ENCODE results near the gene PLEKHA8. TPM values are rescaled to one million over a fixed set of nuclear protein-coding genes. Genes with fewer than 3 reads are reported as not detected.
A peak's percentile ranks its signal among the peaks of the same experiment; 100 is the strongest.

The PLEKHA8 gene
- polyA plus RNA-seq, 6 donors from 2014 or later: 1.1 to 4.1 (median 3.1) TPM

DNA sequence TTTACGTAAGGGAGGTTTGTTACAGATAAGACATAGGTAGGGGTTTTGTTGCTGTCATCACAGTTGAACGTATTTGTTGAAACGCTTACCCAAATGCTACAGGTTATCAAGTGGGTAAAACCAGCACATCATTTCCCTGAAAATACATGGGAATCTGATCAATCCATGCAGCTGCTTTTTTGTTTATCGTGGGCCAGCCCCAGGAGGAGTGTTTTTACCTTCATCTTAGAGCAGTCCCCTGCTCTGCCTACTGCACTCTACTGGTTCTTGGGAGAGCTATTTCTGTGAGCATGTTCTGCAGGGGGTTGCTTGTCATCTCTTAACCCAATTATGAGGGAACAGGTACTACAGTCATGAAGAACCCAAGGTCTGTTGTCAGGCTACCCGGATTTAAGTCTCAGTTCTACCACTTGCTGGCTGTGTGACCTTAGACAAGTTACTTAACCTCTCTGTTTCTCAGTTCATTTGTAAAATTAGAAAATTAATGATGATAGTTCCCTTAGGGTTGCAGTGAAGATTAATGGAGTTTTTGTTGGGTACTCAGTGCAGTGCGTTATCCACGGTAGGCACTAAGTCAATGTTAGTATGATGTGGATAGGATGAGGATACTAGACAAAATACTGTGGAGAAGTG, 121.5 kb downstream of the PLEKHA8 start:
- Mint-ChIP-seq H3K4me1 (peaks cover 0 to 9% (median 3%) of the 10 kb centered on the region in 3 donors), H3K27ac (peak overlapping the region in 2 of 6 donors; percentile 60 to 72), H3K4me3 (peak overlapping the region in 2 of 8 donors; percentile 77 to 87), H3K27me3 (no peaks in the 10 kb centered on the region), H3K9me3 (no peaks in the 10 kb centered on the region), H3K36me3 (no peaks in the 10 kb centered on the region)
- DNase-seq: no peak
- no peak for ATAC-seq (ENCODE audit: low read depth in 2 of 2)

DNA sequence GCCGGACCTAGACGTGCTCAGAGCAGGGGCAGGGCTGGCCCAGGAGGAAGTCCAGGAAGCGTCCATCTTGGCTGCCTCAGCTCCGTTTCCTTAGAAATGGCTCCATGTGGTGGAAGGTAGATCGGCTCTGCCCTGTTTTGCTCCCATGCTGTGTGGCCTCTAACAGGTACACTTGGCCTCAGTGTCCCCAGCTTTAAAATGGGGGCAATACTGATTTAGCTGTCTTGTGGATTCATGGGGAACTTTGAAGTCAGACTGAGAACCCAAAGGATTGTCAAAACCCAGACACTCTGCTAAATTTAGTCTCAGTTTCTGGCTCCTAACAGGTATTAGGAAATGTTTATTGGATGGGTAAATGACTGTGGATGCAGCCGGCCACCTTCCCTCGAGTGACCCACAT, 122.5 kb downstream of the PLEKHA8 start:
- Mint-ChIP-seq H3K36me3 (no peaks in the 10 kb centered on the region), H3K4me3 (no peak overlapping the region), H3K4me1 (peaks cover 0 to 9% (median 2%) of the 10 kb centered on the region in 3 donors), H3K27me3 (peaks cover 0 to 4% (median 0%) of the 10 kb centered on the region in 3 donors), H3K9me3 (no peaks in the 10 kb centered on the region), H3K27ac (no peak overlapping the region)
- no peak for ATAC-seq (ENCODE audit: low read depth in 2 of 2)
- DNase-seq: no peak

DNA sequence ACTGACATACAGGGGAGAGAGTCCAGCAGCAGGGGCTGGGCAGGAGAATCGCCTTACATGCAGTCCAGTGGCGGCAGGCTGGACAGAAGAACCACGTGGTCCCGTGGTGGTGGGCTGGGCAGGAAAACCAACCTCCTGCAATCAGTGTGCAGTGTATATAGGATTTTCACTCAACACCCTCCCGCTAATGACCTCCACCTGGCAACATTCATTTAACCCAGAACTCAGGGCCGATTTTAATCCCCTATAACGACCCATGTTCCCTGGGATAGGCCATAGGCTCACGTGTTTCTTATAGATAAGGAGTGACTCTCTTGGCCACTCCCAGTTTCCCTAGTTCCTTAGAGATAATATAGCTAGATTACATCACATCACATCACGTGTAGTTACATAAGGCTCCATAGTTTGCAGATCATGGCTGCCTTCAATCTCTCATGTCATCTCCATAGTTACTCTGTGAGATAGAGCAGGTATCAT, 125.9 kb downstream of the PLEKHA8 start:
- peaks cover 0 to 4% (median 0%) of the 10 kb centered on the region in 3 donors for H3K27me3 Mint-ChIP-seq
- no peak for ATAC-seq (ENCODE audit: low read depth in 2 of 2)

DNA sequence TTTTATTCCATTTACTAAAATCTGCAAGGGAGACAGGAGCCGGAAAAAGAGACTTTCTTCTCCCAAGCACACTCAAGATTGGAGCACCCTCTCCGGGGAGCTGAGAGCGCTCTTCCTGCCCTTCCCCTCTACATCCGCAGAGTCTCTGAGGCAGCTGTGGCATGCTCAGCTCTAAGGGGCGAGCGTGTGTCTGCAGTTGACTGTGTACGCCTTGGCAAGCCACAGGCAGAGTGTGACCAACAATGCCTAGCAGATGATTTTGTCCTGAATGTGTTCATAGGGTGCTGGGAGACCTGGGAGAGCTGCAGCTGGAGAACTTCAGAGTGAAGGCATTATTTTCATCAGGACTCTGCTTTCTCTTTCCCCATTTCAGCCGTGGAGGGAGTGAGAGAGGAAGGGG, 127.3 kb downstream of the PLEKHA8 start:
- Mint-ChIP-seq H3K27me3 (peaks cover 0 to 4% (median 0%) of the 10 kb centered on the region in 3 donors), H3K36me3 (no peaks in the 10 kb centered on the region), H3K4me3 (no peak overlapping the region), H3K27ac (no peak overlapping the region), H3K9me3 (no peaks in the 10 kb centered on the region), H3K4me1 (peaks cover 17 to 19% (median 18%) of the 10 kb centered on the region in 3 donors)
- no peak for DNase-seq
- ATAC-seq (ENCODE audit: low read depth in 2 of 2): no peak

More for the DNA sequence above, 125.9 kb downstream of the PLEKHA8 start:
- DNase-seq: no peak
- no peaks in the 10 kb centered on the region for H3K36me3 Mint-ChIP-seq
- peaks cover 4 to 13% (median 7%) of the 10 kb centered on the region in 3 donors for H3K4me1 Mint-ChIP-seq
- H3K4me3 Mint-ChIP-seq: no peak overlapping the region
- H3K27ac Mint-ChIP-seq: no peak overlapping the region
- H3K9me3 Mint-ChIP-seq: no peaks in the 10 kb centered on the region

DNA sequence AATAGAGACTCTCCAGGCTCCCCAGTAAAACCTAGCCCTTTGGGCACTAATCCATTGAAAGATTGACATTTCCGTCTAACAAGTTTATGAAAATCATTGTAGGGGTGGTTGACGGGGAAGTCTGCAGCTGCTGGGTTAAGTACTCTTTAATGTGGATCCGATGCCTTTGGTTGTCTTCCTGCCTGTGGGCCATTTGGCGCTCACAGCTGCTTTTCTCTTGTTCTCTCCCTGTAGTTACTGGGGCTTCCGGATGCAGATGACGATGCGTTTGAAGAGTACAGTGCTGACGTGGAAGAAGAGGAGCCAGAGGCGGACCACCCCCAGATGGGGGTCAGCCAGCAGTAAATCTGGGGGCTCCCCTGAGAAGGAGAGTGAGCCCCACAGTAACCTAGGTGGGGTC, 129.0 kb downstream of the PLEKHA8 start:
- no peak overlapping the region for H3K4me3 Mint-ChIP-seq
- no peak overlapping the region for H3K27ac Mint-ChIP-seq
- peaks cover 24 to 28% (median 26%) of the 10 kb centered on the region in 3 donors for H3K4me1 Mint-ChIP-seq
- no peak for DNase-seq
- no peaks in the 10 kb centered on the region for H3K9me3 Mint-ChIP-seq
- no peaks in the 10 kb centered on the region for H3K36me3 Mint-ChIP-seq
- ATAC-seq (ENCODE audit: low read depth in 2 of 2): no peak
- peaks cover 0 to 4% (median 0%) of the 10 kb centered on the region in 3 donors for H3K27me3 Mint-ChIP-seq

DNA sequence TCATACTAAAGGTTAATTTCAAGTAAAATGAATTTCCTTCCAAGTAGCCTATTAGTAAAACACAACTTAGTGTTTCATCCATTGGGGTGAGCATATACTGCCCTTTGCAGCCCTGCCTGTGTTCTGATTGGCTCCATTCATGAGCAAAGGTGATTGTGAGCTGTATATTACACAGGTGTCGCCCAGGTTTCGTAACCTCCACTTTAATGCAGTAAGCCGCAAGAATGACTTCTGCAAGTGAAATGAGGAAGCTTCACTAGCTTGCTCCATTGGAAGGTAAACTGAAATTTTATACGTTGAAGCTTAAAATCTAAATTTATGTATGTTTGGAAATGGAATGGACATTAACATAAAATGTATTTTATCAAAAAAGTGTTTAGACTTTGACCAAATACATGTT, 131.0 kb downstream of the PLEKHA8 start:
- ATAC-seq (ENCODE audit: low read depth in 2 of 2) (peak; percentile 79 to 83), DNase-seq (peak; percentile 19)
- no peaks in the 10 kb centered on the region for H3K9me3 Mint-ChIP-seq
- peak overlapping the region; percentile 17 to 77 (median 56) for H3K4me3 Mint-ChIP-seq
- H3K27me3 Mint-ChIP-seq: peaks cover 0 to 4% (median 0%) of the 10 kb centered on the region in 3 donors
- no peaks in the 10 kb centered on the region for H3K36me3 Mint-ChIP-seq
- peak overlapping the region in 3 of 6 donors; percentile 39 to 51 (median 47) for H3K27ac Mint-ChIP-seq
- peaks cover 43 to 46% (median 44%) of the 10 kb centered on the region in 3 donors for H3K4me1 Mint-ChIP-seq

DNA sequence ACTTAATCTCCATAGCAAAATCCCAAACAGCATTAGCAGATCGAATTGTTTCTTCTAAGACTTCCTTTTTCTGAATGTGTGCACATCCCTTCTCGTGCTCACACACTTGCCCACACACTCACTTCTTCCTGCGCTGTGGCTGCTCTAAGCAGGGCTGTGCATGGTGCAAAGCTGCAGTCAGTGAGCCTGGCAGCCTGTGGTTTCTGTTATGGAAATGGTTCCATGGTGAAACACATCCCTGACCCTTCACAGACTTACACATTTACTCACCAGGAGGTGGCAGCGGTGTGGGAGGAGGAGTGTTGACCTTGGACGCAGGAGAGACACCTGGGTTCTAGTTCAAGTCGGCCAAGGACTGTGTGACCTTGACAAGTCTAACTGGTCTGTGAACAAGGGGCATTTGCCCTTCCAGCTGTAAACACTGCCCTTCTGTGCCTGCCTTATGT, 131.5 kb downstream of the PLEKHA8 start:
- Mint-ChIP-seq H3K27ac (peak overlapping the region in 3 of 6 donors; percentile 5 to 51 (median 8)), H3K27me3 (peaks cover 0 to 4% (median 0%) of the 10 kb centered on the region in 3 donors), H3K4me1 (peaks cover 44 to 50% (median 49%) of the 10 kb centered on the region in 3 donors), H3K4me3 (peak overlapping the region; percentile 17 to 77 (median 56)), H3K36me3 (no peaks in the 10 kb centered on the region), H3K9me3 (no peaks in the 10 kb centered on the region)
- ATAC-seq (ENCODE audit: low read depth in 2 of 2) (peak; percentile 53 to 59), DNase-seq (no peak)

DNA sequence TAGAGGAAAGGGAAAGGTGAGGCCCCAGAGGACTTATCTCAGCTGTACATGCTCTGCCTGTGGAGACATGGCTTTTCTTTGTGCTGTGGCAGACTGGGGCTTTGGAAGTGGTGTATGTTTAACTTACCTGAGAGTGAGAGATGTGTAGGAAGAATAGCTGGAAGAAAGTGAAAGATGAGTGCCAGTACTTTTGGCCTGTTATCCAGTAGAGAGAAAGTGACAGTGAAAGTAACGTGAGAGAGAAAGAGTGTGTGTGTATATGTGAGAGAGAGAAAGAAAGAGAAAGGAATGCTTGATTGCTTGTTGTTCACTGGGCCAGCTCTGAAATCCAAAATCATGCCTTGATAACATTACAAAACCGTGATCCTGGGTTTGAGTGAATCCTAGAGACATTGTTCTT, 132.1 kb downstream of the PLEKHA8 start:
- ATAC-seq (ENCODE audit: low read depth in 2 of 2) (no peak), DNase-seq (no peak)
- H3K4me1 Mint-ChIP-seq: peaks cover 44 to 52% (median 51%) of the 10 kb centered on the region in 3 donors
- H3K27ac Mint-ChIP-seq: peak overlapping the region in 3 of 6 donors; percentile 4 to 12 (median 5)
- H3K27me3 Mint-ChIP-seq: peaks cover 0 to 3% (median 0%) of the 10 kb centered on the region in 3 donors
- H3K36me3 Mint-ChIP-seq: no peaks in the 10 kb centered on the region
- H3K9me3 Mint-ChIP-seq: no peaks in the 10 kb centered on the region
- peak overlapping the region in 4 of 8 donors; percentile 9 to 74 (median 33) for H3K4me3 Mint-ChIP-seq

DNA sequence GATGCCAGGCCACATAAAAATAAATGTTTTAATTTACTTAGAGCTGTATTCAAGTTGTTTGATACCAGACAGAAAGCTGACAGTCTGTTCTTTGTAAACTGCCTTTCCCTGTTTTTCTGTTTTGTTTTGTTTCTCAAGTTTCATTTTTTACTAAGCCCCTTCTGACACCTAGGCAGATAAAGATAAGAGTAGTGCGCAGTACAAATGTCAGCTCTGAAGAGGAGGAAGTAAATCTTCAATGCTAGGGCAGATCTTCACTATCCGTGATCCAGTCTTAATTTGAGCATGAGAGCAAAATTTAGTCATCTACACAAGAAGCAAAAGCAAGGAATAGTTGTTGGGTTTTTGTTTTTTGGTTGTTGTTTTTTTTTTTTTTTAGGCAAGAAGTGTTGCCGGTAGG, 133.9 kb downstream of the PLEKHA8 start:
- no peak for ATAC-seq (ENCODE audit: low read depth in 2 of 2)
- peak overlapping the region in 3 of 6 donors; percentile 0 to 20 (median 19) for H3K27ac Mint-ChIP-seq
- no peaks in the 10 kb centered on the region for H3K36me3 Mint-ChIP-seq
- no peaks in the 10 kb centered on the region for H3K9me3 Mint-ChIP-seq
- peaks cover 44 to 52% (median 49%) of the 10 kb centered on the region in 3 donors for H3K4me1 Mint-ChIP-seq
- H3K27me3 Mint-ChIP-seq: no peaks in the 10 kb centered on the region
- peak overlapping the region in 6 of 8 donors; percentile 6 to 81 (median 62) for H3K4me3 Mint-ChIP-seq
- DNase-seq: no peak

DNA sequence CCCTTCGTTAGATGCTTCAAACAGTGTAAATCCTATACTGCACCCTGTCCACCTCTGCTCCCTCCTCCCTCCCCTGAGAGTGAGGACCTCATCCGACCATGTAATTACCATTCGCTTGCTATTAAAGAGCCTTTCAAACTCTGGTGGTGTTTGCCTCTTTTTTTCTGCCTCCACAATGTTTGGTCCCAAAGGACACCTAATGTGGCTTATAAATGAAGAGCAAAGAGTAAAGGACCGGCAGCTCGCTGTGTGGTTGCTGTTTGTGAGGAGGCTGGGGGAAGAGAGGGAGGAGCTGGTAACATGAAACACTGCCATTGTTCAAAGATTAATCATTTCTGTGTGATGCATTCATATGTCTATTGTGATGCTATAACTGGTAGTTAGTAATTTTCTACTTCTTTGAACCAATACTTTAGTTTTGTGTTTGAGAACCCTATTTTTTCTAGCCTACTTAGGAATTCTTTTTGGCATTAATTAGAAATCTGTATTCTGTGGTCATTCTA, 134.5 kb downstream of the PLEKHA8 start:
- DNase-seq: no peak
- no peaks in the 10 kb centered on the region for H3K9me3 Mint-ChIP-seq
- ATAC-seq (ENCODE audit: low read depth in 2 of 2): no peak
- peak overlapping the region in 4 of 6 donors; percentile 19 to 85 (median 78) for H3K27ac Mint-ChIP-seq
- H3K27me3 Mint-ChIP-seq: no peaks in the 10 kb centered on the region
- no peaks in the 10 kb centered on the region for H3K36me3 Mint-ChIP-seq
- peaks cover 44 to 52% (median 46%) of the 10 kb centered on the region in 3 donors for H3K4me1 Mint-ChIP-seq
- H3K4me3 Mint-ChIP-seq: peak overlapping the region in 7 of 8 donors; percentile 6 to 81 (median 72)

DNA sequence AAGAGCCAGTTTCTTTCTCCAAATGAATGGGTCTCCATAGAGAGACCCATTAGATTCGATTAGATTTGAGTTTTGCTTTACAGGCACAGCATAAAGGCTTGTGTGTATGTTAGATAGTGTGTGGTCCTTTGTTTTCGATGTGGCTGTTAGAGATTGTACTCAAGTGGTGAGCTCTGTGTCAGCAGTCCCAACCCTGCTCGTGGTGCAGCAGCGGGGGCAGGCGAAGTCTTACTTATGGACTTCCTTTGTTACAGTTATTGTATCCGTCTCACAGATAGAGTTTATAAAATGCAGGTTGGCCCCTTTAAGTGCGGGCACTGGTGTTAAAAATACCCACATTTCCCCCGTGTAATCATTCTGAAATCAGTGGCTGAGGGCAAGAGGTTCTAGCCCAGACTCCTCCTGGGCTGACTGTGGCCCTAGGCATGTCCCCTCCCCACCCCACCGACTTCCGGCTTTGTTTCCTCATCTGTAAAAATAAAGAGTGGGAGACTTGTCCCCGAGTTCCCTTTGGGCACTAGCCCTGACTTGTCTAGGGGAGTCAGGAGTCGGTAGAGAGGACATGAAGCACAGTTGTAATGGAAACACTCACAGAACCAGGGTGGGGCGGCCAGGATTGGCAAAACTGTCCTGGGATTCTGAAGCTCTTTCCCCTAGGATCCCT, 135.2 kb downstream of the PLEKHA8 start:
- peak overlapping the region in 7 of 8 donors; percentile 9 to 81 (median 69) for H3K4me3 Mint-ChIP-seq
- H3K27ac Mint-ChIP-seq: peak overlapping the region in 3 of 6 donors; percentile 19 to 75 (median 40)
- peak; percentile 17 to 22 for ATAC-seq (ENCODE audit: low read depth in 2 of 2)
- no peak for DNase-seq
- no peaks in the 10 kb centered on the region for H3K27me3 Mint-ChIP-seq
- no peaks in the 10 kb centered on the region for H3K9me3 Mint-ChIP-seq
- H3K36me3 Mint-ChIP-seq: no peaks in the 10 kb centered on the region
- peaks cover 44 to 52% (median 46%) of the 10 kb centered on the region in 3 donors for H3K4me1 Mint-ChIP-seq

DNA sequence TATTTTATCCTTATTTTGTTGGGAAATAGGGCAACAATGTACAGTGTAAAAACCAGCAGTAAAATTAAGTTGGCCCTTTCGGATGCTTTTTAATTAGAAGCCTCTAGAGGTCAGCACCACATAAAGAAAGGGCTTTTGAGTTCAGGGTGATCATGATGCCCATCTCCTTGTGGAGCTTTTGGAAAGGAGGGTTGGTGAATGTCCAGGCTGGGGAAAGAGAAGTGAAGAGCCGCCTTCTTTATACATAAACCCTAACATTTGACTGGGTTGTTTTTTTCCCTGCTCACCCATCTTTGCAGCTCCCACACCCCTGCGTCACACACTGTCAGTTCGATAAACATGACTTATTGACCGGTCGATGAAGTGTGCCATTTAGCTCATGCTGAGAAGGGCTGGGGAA, 136.4 kb downstream of the PLEKHA8 start:
- H3K9me3 Mint-ChIP-seq: no peaks in the 10 kb centered on the region
- no peaks in the 10 kb centered on the region for H3K27me3 Mint-ChIP-seq
- peak; percentile 21 for DNase-seq
- H3K27ac Mint-ChIP-seq: peak overlapping the region in 1 of 6 donors; percentile 3
- no peaks in the 10 kb centered on the region for H3K36me3 Mint-ChIP-seq
- peaks cover 36 to 43% (median 39%) of the 10 kb centered on the region in 3 donors for H3K4me1 Mint-ChIP-seq
- peak overlapping the region in 1 of 8 donors; percentile 21 for H3K4me3 Mint-ChIP-seq
- peak; percentile 37 to 41 for ATAC-seq (ENCODE audit: low read depth in 2 of 2)

DNA sequence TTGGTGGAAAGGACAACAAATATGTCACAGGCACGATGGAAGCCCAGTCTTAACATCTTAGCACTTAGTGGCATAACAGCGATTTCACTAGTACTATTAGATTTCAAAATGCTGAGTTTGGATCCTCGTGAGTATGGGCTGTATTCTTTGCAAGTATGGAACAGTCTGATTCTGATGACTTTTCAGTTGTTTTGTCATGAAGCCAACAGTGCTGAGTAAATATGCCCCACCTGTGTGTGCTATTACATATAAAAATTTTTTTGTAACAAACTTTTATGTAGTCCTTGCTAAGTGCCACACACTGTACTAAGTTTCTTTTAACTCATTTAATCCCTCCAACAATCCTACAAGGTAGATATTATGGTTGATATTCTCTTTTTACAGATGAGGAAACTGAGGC, 137.4 kb downstream of the PLEKHA8 start:
- Mint-ChIP-seq H3K4me3 (no peak overlapping the region), H3K27me3 (no peaks in the 10 kb centered on the region), H3K4me1 (peaks cover 26 to 33% (median 31%) of the 10 kb centered on the region in 3 donors), H3K9me3 (no peaks in the 10 kb centered on the region), H3K27ac (peak overlapping the region in 1 of 6 donors; percentile 15), H3K36me3 (no peaks in the 10 kb centered on the region)
- ATAC-seq (ENCODE audit: low read depth in 2 of 2): no peak
- DNase-seq: no peak

Data from naive B cell (primary cell).